H54 (cell line): ENCODE results near the gene ATP1B4.
"Not testable (repeated sequence)": the region's sequence is repeated elsewhere in the genome, so short reads cannot be mapped to it uniquely, and the experiment has no call there.

ENCODE experiments used
- DNase-seq: peaks from one replicate; pipeline ENCODE4 v3.0.0; 2011; ENCODE audit warnings: low spot score, mixed read lengths; ENCODE audit not compliant: insufficient read length
- FAIRE-seq: peaks from 3 replicates; lab custom pipeline; 2011; peaks lifted over from hg19 to GRCh38; lab: Jason Lieb, UNC
- POLR2A ChIP-seq: IDR thresholded peaks from 2 replicates; pipeline ENCODE4 v1.6.1; 2011; ENCODE audit warnings: low read depth, mild to moderate bottlenecking, low read length

ATP1B4 gene

DNA sequence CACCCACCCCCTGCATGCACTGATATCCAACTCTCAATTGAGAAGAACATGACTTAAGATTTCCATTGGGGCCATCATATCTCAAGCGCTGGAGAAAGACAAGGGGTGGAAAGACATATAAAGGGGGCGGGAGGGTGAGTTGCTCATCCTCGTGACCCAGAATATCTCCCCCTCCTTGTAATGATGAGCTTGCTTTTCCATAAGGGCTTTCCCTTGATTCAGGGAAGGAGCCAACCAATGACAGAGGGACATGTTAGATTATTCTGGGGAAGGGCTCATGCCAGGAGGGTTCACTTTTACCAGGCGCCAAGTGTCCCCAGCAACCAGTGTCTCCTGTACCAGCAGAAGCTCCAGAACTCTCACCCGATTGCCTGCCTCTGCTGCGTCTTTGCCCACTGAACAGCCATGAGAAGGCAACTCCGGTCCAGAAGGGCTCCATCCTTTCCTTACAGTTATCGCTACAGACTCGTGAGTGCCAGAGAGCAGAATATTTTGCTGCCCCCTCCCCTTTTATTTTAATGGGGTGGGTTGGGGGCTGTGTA lies at the start of gene ATP1B4:
Gene ATP1B4, plus strand, starts transcription at position 326 of the 542 bp plus-strand sequence. Its CDS starts 80 bp downstream, at position 406.
- no peak for TF ChIP-seq POLR2A
- no peak for DNase-seq
- no peak for FAIRE-seq

GRCh38 chrX:120315776-120316175 lies 46.1 kb upstream of the ATP1B4 start:
- DNase-seq (no peak), FAIRE-seq (no peak)
- no peak for TF ChIP-seq POLR2A

DNA sequence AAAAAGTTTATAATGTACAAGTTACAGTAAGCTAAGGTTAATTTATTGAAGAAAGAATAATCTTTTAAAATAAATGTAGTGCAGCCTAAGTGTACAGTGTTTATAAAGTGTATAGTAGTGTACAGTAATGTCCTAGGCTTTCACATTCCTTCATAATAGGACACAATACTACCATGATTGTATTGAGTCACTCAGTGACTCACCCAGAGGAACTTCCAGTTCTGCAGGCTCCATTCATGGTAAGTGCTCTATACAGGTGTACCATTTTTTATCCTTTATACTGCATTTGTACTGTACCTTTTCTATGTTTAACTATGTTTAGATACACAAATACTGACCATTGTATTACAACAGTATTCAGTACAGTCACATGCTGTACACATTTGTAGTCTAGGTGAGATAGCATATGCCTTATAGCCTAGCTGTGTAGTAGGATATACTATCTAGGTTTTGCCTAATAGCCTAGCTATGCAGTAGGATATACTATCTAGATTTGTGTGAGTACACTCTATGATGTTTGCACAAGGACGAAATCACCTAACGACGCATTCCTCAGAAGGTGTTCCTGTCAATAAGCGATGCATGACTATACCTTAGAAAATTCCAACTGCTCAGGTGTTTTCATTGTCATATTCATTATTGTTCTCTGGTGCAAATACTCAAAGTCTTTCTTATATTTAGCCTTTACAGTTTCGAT lies 45.2 kb upstream of the ATP1B4 start:
- TF ChIP-seq POLR2A: no peak
- peak; percentile 80 for FAIRE-seq
- DNase-seq: no peak

DNA sequence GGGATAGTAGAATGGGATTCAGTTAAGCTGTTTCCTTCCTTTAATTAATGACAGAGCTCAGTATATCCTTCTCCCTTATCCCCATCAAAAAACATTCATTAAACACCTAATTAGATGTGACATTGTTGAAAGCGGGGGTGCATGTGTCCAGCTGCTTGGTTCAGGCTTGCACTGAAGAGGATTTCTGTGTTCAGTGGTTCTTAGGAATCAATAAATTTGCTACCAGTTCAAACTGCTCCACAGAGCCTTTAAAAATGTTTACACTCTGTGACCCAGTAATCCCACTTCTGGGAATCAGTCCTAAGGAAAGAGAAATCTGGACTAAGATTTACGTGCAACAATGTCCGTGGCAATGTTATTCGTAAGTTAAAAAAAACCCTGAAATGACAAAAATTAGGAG lies 43.5 kb upstream of the ATP1B4 start:
- FAIRE-seq: no peak
- no peak for DNase-seq
- no peak for TF ChIP-seq POLR2A

- no peak for TF ChIP-seq POLR2A
- FAIRE-seq: no peak
- DNase-seq: no peak
Measured at GRCh38 chrX:120321520-120322281, 40.2 kb upstream of the ATP1B4 start.

GRCh38 chrX:120331116-120331515 lies 30.8 kb upstream of the ATP1B4 start:
- FAIRE-seq (no peak), DNase-seq (no peak)
- no peak for TF ChIP-seq POLR2A

- DNase-seq (no peak), FAIRE-seq (no peak)
Measured at GRCh38 chrX:120332394-120332793, 29.5 kb upstream of the ATP1B4 start.

DNA sequence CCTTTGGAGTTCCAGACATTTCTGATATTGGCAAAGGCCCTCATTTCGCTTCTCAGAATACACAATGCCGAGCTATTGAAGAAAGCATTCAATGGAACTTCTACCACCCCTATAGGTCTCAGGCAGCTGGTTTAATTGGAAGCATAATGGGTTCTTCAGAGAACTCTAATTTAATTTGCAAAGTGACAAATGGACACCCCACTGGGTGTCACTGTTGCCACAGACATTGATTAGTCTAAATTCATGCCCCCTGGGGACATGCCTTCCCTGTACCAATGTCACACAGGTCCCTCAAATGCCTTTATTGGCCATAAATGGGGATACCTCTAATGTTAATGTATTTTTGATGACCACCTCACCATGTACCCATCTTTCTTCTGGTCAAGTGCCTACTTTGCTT lies 27.7 kb upstream of the ATP1B4 start:
- TF ChIP-seq POLR2A: no peak
- DNase-seq (no peak), FAIRE-seq (no peak)

More at GRCh38 chrX:120332394-120332793, 29.5 kb upstream of the ATP1B4 start:
- TF ChIP-seq POLR2A: no peak

- FAIRE-seq (no peak), DNase-seq (no peak)
- TF ChIP-seq POLR2A: no peak
Measured at GRCh38 chrX:120334603-120335002, 27.3 kb upstream of the ATP1B4 start.

- FAIRE-seq (no peak), DNase-seq (no peak)
- no peak for TF ChIP-seq POLR2A
Measured at GRCh38 chrX:120335289-120335688, 26.6 kb upstream of the ATP1B4 start.

DNA sequence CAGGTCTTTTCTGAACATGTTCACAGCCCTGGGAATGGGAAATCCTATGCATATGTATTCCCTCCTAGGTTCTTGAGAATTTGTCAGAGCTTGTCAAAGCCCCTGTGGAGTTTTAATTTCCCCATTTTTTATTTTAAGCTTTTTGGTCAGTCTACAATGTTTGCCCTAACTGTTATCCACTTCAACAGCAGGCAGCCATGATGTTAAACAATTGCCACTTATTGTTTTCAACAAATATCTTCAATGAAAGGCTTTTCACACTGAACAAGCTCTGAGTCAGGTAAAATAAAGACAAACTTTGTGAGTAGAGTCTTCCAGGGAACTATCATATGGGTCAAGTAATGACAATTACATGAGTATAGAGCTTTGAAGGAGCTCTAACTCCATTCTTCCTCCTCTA lies 25.0 kb upstream of the ATP1B4 start:
- no peak for FAIRE-seq
- no peak for TF ChIP-seq POLR2A
- no peak for DNase-seq

DNA sequence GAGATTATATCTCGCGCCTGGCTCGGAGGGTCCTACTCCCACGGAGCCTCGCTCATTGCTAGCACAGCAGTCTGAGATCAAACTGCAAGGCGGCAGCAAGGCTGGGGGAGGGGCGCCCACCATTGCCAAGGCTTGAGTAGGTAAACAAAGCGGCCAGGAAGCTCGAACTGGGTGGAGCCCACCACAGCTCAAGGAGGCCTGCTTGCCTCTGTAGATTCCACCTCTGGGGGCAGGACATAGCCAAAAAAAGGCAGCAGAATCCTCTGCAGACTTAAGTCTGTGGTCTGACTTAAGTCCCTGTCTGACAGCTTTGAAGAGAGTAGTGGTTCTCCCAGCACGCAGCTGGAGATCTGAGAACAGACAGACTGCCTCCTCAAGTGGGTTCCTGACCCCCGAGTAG lies 17.3 kb upstream of the ATP1B4 start:
- DNase-seq, FAIRE-seq: not testable (repeated sequence)

- TF ChIP-seq POLR2A: no peak
- no peak for FAIRE-seq
- DNase-seq: no peak
Measured at GRCh38 chrX:120350450-120351138, 11.3 kb upstream of the ATP1B4 start.

- no peak for FAIRE-seq
- no peak for DNase-seq
- TF ChIP-seq POLR2A: no peak
Measured at GRCh38 chrX:120356084-120356483, 5.8 kb upstream of the ATP1B4 start.
